Epithelial cell of esophagus (primary cell): ENCODE results near the gene TRIM65.

ENCODE experiments used
- DNase-seq: peaks from one replicate; pipeline ENCODE4 v3.0.0; 2010; ENCODE audit warnings: low read depth
- H3K4me3 ChIP-seq: 2 replicates; pipeline ENCODE4 v1.5.1; 2011; ENCODE audit warnings: mild to moderate bottlenecking, low read length, control low read depth
- TF ChIP-seq, protein P1 (sequence below): IDR thresholded peaks from 2 replicates; pipeline ENCODE4 v1.5.1; 2011; ENCODE audit warnings: low read depth, mild to moderate bottlenecking, low read length, control low read depth, inconsistent platforms; ENCODE audit not compliant: insufficient read depth; ENCODE audit errors: missing control alignments

Gene TRIM65

DNA sequence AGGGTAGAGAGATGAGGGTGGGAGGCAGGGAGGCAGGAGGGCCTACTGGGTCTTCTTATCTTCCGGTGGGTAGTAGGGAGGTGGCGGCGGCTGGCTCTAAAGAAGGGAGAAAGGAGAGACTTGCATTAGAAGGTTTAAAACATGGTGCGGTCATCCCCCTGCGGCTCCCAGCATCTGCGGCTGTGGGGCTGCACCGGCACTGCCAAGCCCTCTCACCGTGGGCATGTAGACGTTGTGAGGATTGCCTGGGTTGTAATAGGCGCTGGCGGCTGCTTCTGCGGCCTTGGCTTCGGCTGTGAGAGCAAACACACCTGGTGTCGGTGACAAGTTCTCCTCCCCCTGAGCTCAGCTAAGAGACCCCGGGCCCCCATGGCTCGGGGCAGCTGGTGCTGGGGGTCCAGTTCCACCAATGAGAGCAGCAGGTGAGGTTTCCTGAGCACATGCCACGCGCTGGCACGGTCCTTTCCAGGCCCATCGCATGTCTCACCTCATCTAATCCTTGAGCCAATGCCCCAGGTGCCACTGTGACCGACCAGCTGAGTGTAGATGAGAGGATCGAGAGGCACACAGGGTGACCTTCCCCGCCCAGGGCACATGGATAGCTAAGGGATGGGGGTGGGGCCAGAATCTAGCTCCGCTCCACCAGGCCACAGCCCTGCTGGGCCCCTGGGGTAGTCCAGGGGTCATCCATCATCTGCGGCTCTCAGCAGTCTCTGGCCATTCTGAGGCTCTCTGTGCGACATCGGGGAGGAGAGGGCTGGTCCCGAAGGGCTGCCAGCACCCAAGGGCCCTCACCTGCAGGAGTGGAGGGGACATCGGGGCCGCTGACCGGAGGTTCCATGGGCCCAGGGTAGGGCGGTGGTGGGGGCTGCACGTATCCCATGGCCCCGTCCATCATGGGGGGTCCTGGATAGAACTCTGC, 49.8 kb downstream of the TRIM65 start:
- TF ChIP-seq, protein P1, sequence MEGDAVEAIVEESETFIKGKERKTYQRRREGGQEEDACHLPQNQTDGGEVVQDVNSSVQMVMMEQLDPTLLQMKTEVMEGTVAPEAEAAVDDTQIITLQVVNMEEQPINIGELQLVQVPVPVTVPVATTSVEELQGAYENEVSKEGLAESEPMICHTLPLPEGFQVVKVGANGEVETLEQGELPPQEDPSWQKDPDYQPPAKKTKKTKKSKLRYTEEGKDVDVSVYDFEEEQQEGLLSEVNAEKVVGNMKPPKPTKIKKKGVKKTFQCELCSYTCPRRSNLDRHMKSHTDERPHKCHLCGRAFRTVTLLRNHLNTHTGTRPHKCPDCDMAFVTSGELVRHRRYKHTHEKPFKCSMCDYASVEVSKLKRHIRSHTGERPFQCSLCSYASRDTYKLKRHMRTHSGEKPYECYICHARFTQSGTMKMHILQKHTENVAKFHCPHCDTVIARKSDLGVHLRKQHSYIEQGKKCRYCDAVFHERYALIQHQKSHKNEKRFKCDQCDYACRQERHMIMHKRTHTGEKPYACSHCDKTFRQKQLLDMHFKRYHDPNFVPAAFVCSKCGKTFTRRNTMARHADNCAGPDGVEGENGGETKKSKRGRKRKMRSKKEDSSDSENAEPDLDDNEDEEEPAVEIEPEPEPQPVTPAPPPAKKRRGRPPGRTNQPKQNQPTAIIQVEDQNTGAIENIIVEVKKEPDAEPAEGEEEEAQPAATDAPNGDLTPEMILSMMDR: no peak
- DNase-seq: no peak
- no peak overlapping the region for H3K4me3 ChIP-seq

DNA sequence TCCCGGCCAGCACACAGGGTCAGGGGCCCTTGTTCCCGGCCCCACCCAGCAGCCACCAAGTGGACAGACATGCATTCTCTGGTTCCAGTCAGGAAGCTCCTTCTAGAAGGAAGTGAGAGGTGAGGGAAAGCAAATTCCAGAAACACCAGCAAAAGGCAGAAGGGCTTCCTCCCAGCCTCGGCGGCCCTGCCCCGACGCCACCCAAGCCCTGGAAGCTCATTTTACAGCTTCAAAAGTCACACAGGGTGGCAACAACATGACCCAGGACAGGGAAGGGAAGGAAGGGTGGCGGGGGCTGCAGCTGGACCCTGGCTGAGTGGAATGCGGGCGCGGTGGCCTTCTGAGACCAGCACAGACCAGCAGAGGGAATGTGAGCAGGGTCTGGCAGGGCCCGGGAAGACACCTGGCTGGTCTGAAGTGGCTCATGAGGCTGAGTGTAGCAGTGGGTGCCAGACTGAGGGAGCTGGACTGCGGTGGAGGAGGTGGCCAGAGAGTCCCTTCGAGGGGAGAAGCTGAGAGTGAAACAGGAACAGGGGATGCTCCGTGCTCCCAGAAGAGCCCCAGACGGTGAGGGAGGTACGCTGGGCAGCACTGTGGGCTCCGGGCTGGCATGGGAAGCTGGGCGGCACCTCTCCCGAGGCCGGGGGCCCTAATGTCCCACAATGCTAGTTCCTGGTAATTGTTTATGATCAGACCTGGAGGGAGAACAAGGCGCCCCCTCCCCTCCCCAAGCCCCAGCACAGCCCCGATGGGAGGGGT, 50.6 kb downstream of the TRIM65 start:
- no peak for DNase-seq
- TF ChIP-seq, protein P1: peak; percentile 4
- H3K4me3 ChIP-seq: no peak overlapping the region

DNA sequence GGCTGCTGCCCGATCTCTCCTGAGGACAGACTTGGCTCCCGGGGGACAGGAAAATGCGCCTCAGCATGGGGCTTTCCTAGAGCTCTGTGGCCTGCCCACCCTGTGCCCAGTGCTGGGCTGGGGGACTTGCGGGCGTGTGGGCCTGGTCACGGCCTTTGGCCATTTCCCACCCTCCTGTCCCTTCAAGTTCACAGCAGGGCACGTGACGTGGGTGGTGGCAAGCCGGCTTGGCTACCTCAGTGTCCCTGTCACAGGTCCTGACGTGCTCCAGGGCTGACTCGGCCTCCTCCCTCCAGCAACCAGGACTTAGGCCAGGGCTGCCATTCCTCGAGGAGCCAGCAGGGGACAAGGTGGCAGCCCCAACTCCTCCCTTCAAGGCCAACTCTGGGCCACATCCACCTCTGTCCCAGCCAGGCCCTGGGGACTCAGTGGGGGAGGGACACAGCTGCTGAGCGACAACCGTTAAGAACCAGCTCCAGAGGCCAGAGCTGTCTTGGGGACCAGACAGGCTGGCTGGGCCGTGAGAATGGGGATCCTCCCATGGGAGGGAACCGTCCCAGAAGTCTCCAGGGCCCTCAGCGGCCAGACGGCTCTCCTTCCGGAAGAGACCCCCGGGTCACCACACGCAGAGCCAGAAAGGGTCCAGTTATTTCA, 51.6 kb downstream of the TRIM65 start:
- no peak overlapping the region for H3K4me3 ChIP-seq
- TF ChIP-seq, protein P1: peak; percentile 81
- DNase-seq: peak; percentile 85

DNA sequence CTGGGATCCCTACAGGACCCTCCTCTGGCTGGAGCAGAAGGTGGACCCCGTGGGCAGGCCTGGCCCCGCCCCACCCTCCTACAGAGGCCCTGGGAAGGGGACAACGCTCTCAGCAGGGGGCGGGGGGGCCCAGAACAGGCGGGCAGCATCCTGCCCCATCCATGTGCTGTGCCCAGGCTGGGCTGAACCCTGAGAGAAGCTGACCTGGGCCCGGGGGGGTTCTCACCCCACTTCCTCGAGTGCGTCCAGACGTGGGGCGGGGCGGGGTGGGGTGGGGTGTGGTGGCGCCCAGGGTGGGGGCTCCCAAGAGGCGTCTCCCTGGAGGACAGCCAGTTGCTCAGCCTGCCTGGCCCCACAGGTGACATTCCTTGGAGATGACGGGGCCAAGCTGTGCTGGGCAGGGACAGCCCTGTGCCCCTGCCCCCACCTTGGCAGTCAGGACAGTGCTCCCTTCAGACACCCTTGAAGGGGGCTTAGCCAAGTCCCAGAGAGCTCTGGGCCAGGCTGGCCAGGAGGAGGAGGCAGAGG, 52.2 kb downstream of the TRIM65 start:
- no peak overlapping the region for H3K4me3 ChIP-seq
- DNase-seq: peak; percentile 81
- TF ChIP-seq, protein P1: no peak

DNA sequence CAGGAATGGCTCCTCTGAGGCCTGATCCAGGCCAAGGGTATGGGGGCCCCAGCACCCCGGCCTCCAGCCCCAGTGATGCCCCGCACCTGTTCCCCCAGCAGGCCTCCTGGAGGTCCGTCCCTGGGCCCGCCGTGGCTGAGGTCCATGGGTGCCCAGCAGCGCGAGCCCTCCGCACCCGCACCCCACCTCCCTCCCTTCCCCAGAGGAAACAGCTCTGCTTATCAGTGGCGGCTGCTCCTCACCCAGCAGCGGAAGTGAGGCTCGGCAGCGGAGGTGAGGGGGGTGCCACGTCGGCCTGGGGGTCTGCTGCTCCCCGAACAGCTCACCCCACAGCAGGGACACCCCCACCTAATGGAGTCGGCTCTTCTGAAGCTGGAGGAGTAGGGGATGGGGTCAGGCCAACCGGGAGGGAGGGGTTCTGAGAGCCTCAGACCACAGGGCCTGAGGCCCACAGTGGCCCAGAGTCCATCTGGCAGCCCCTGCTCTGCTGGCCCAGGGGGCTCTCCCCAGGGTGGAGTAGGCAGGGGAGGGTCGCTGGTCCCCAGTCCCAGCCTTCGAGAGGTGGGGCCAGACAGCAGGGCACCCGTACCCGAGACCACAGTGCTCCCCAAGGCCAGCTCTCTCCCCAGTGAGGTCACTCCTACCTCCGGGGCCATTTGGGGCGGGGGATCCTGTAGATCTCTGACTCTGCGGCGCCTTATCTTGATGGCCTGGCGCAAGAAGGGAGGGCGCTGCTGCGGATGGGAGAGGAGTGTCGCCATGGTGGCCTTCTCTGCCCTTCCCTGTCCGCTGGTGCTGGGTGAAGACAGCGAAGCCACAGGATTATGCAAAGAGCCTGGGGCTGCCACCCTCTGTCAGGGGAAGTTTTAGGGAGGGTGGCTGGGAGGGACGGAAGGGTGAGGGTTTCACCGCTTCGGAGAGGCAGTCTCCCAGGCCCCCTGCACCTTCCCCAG, 52.9 kb downstream of the TRIM65 start, which contains the start of gene UNC13D:
Gene UNC13D (minus strand): TSS at position 828 of the 953 bp plus-strand sequence. CDS start 67 bp downstream, at position 761.
- H3K4me3 ChIP-seq: no peak within 1 kb of the TSS
- DNase-seq: peak; percentile 43
- TF ChIP-seq, protein P1: no peak
